ENCODE data around the gene ADAM19.

DNA sequence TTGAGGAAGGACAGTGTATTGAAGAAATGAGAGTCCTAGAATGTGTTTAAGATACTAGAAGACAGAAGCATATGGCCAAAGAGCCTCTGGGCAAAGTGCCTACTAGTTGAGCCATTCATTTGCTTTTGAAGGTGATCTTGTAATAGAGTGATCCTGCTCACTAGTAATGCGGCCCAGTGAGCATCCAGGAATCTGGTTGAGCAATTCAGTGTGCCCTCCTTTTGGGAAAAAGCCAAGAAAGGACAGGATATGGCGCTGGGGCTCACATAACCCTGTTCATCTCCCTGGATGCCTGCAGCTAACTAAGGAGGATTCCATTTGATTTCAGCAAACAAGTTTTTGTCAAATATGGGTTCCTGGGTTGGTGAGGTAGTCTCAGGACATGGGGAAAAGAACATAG is 16.3 kb downstream of the ADAM19 start:
- no peak for TF ChIP-seq POLR2A (IDR thresholded peaks at IDR 0.05)
- TF ChIP-seq, protein P1, sequence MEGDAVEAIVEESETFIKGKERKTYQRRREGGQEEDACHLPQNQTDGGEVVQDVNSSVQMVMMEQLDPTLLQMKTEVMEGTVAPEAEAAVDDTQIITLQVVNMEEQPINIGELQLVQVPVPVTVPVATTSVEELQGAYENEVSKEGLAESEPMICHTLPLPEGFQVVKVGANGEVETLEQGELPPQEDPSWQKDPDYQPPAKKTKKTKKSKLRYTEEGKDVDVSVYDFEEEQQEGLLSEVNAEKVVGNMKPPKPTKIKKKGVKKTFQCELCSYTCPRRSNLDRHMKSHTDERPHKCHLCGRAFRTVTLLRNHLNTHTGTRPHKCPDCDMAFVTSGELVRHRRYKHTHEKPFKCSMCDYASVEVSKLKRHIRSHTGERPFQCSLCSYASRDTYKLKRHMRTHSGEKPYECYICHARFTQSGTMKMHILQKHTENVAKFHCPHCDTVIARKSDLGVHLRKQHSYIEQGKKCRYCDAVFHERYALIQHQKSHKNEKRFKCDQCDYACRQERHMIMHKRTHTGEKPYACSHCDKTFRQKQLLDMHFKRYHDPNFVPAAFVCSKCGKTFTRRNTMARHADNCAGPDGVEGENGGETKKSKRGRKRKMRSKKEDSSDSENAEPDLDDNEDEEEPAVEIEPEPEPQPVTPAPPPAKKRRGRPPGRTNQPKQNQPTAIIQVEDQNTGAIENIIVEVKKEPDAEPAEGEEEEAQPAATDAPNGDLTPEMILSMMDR (IDR thresholded peaks at IDR 0.05): no peak
